HG03175 (cell line): ENCODE data around the gene SPRYD3.
A peak's percentile ranks its signal among the peaks of the same experiment; 100 is the strongest.
"Not testable (repeated sequence)": the region's sequence is repeated elsewhere in the genome, so short reads cannot be mapped to it uniquely, and the experiment has no call there.

Experiments used
- ATAC-seq: cut with Tn5 transposase; IDR thresholded peaks from one replicate; pipeline ENCODE4 v1.9.1; 2021; ENCODE audit warnings: mild to moderate bottlenecking, moderate library complexity; ENCODE audit not compliant: unreplicated experiment

The SPRYD3 gene

DNA sequence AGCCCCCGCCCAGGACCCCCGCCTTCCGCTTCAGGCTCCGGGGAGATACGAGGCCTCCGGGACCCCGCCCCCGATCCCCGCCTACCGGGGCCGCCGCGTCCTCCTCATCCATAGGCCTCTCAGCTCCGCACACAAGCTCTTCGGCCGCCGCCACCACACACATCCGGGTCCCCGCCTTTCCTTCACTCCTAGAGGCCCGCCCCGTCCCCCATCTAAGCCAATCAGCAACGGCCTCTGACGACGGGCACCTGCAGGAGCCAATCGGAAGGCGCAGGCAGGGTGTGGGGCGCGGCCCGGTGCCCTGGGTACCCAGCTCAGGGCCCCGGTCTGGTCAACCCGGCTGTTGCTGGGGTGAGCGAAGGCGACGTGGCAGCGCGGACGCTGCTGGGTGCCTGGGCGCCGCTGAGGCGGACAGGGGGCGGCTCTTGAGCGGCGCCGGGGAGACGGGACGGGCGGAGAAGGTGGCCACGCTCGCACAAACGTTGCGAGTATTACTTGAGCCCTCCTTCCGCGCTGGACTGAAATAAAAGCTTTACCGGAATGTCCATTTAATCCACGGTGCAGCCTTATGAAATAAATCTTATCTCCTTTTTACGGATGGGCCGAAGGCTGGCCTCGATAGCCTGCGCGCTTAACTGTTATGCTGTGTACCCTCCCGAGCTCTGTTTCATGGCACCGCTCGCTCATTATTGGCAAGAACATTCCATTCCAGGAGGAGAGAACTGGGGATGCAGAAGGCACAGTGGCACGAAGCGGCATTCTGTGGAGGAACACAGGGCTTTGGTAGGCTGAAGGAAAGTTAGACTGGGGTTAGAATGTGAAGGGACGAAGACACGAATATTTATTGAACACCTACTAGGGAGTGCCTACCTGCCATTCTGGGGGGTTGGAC is at the start of gene SPRYD3:
SPRYD3 (minus strand) TSS at position 165 of the 892 bp plus-strand sequence; CDS start at position 108, 57 bp downstream.
- ATAC-seq: peak; percentile 99

DNA sequence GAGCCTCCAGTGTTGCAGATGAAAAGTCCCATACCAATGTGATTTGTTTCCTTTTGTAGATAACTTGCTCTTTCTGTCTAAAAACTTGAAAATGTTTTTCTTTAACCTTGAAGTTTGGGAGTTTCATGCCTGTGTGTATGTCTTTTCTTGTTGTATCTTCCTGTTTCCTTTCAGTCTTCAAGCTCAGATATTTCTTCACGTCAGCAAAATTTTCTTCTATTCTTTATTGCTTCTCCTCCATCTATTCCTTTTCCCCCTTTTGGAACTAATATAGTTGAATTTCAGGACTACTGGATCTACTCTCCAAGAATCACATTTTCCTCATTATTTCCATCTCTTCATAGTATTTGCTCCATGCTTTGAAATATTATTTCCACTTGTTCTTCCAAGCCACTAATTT is 48.0 kb upstream of the SPRYD3 start:
- ATAC-seq: no peak

DNA sequence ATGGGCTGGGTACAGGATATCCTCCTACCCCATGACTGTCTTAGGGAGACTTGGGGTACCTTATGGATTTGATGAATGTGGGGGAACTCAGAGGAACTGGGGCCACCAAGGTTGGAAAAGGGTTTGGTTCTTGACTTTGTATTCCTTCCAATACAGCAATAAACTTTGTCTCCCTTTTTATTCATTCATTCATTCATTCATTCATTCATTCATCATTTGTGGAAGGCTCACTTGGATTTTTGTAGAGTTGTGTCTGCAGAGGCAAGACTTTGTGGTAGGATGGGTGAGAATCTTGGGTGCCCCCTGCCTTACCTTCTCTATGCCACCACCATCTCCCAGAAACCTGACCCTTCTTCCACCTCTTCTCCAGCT is 45.1 kb upstream of the SPRYD3 start:
- ATAC-seq: no peak

GRCh38 chr12:53123578-53124351 is 44.6 kb upstream of the SPRYD3 start:
- no peak for ATAC-seq

DNA sequence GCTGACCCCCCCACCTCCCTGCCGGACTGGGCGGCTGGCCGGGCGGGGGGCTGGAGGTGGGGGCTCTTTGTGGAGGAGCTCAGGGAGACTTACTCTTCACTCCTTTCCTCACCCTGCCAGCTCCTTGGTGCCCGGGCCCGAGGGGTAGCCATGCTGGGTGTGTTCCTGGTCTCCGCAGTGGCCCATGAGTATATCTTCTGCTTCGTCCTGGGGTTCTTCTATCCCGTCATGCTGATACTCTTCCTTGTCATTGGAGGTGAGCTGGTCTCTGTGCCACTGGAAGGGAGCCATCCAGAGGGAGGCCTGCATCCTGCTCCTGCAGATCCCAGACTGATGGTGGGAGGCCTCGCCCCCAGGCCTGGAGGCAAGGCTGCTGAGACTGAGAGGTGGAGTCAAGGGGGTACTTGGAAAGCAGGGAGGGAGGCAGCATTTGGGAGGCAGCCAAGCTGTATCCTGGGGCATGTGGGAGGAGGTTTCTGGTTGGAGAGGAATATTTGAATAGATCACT is 43.8 kb upstream of the SPRYD3 start:
- ATAC-seq: no peak

DNA sequence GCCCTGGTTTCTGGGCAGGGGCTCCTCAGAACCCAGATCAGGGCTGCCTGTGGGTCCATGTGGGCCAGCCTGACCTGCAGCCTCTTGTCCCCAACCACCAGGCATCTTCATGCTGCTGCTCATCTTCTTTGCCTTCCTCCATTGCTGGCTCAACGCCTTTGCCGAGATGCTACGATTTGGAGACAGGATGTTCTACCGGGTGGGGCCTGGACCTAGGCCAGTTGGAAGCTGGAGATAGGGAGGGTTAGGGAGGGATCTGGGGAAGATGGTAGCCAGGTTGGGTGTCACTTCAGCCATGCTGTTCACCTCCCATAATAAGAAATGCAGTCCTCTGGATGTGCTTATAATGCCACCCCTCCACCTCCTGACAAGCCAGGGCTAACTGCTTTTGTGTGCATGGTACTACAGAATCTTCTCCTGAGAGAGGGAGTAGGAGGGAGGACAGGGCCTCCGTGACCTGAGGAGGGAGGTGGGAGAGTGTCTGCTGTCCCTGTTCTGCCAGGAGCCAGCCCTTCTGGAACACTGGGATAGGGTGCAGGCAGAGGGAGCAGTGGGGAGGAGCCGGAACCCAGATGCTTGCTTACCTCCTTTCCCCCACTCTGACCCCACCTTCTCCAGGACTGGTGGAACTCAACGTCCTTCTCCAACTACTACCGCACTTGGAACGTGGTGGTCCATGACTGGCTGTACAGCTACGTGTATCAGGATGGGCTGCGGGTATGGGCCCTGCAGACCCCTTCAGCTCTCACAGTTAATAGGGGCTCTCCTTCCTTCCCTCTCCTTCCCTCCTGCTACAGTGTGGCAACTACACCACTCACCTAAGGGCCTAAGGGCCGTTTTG is 41.7 kb upstream of the SPRYD3 start:
- no peak for ATAC-seq

- ATAC-seq: no peak
Observed at GRCh38 chr12:53118751-53119300, 39.6 kb upstream of the SPRYD3 start.

- ATAC-seq: no peak
Observed at GRCh38 chr12:53115891-53116648, 36.9 kb upstream of the SPRYD3 start.

DNA sequence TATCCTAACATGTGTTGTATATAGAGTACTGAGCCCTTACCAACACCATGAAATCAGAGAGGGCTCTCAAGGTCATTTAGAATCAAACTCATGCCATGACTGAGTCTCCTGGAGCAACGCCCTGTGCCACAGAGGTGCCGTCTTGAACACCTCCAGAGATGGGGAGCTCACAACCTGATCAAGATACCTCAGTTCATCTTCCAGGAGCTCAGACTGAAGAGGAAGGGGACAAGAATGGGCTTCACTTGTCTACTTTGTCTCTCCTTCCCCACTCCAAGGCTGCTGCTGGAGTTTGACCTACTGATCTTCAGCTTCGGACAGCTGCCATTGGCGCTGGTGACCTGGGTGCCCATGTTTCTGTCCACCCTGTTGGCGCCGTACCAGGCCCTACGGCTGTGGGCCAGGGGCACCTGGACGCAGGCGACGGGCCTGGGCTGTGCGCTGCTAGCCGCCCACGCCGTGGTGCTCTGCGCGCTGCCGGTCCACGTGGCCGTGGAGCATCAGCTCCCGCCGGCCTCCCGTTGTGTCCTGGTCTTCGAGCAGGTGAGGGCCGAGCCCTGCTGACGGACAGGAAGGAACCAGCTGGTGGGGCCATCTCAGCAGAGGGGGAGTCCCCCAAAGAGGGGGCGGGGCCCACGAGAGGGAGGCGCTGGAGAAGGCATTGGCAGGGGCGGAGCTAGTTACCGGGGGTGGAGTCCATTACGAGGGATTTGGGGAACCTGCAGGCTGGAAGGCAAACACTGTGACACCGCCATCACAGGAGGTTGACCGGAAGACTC is 36.1 kb upstream of the SPRYD3 start:
- ATAC-seq: no peak

DNA sequence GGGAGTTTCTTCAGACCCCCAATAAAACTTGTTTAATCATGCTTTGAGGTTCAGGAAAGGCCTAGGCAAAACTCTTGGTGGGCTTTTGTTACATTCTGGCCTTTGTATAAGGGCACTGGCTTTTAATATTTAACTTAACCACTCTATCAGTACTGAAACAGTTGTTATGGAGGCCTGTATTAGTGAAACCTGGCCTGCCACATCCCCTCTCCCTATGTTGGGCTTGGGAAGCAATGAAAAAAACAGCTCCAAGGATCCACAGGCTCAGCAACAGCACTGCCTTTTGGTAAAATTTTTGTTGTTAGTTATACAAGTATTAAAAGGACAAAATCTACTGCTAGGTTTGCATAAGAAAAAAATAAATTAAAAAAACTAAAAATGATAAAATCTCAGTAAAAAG is 34.8 kb upstream of the SPRYD3 start:
- ATAC-seq: no peak

- no peak for ATAC-seq
Observed at GRCh38 chr12:53113136-53113705, 34.0 kb upstream of the SPRYD3 start.

- ATAC-seq: not testable (repeated sequence)
Observed at GRCh38 chr12:53112431-53112830, 33.2 kb upstream of the SPRYD3 start.

GRCh38 chr12:53107122-53107521 is 27.9 kb upstream of the SPRYD3 start:
- ATAC-seq: no peak

DNA sequence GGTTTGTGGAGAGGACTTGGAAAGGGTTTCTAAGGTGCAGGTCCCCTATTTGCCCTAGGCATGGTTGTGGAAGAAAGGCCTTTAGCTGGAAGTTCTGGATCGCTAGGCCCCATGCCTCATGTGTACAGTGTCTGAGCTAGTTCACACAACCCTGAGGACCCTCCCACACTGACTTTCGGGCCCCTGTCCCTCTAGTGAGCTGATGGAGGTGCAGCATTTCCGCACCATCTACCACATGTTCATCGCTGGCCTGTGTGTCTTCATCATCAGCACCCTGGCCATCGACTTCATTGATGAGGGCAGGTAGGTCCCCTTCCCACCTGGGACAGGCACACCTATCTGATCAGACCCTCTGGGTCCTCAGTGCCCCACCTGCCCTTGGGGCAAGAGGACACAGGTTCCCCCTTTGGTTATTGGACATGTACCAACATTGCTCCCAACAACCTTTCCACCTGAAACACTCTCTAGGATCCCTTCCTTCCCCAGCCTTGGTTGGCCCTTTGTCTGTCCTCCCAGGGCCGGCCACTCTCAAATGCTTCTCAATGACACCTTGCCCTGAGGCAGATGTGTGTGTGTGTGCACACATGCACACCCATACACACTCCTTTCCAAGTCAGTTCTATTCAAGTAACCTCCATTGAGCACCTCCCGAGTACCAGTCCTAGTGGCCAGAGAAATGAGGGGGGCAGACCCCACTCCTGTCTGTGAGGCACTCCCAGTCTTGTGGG is 26.7 kb upstream of the SPRYD3 start:
- ATAC-seq: no peak

DNA sequence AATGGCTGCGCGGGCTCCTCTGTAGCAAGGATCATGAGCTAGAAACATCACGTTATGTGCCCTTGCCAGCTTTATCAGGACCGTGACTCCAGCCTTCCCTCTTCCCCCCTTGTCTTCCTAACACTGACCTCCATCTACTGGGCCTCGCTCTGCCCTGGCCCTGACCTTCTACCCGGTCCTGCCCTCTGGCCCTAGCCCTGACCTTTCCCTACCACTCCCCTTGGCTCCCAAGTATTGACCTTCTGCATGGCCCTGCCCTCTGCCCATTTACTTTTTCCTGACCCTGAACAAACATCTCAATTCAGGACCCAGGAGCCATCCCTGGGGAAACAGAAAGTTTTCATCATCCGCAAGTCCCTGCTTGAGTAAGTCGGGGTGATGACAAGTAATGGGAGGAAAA is 26.1 kb upstream of the SPRYD3 start:
- no peak for ATAC-seq

- ATAC-seq: no peak
Observed at GRCh38 chr12:53103860-53104305, 24.7 kb upstream of the SPRYD3 start.

- peak; percentile 63 for ATAC-seq
Observed at GRCh38 chr12:53102883-53103807, 24.0 kb upstream of the SPRYD3 start, which contains the start of gene SOAT2. SOAT2 (plus strand) TSS chr12:53103486; CDS start chr12:53103578, 92 bp downstream.
